H9 (cell line): ENCODE data around the gene SLC25A19. TPM values are rescaled to one million over a fixed set of nuclear protein-coding genes. Genes with fewer than 3 reads are reported as not detected.

Experiments used
- DNase-seq: peaks from one replicate; pipeline ENCODE4 v3.0.0-alpha.2; 2017
- H2AFZ ChIP-seq: one replicate; pipeline ENCODE4 v1.6.1; 2013; ENCODE audit warnings: mild to moderate bottlenecking, low read length, control low read depth, moderate library complexity
- H2AK5ac ChIP-seq: 2 replicates; pipeline ENCODE4 v1.6.1; 2013; ENCODE audit warnings: low read length, control low read depth, mixed read lengths; ENCODE audit not compliant: insufficient read length
- H2BK120ac ChIP-seq: one replicate; pipeline ENCODE4 v1.6.1; 2013; ENCODE audit warnings: low read depth, mild to moderate bottlenecking, low read length, control low read depth, inconsistent platforms; ENCODE audit not compliant: poor library complexity, severe bottlenecking
- H2BK12ac ChIP-seq: 2 replicates; pipeline ENCODE4 v1.6.1; 2013; ENCODE audit warnings: low read length, control low read depth, mixed read lengths, low read depth; ENCODE audit not compliant: insufficient read length
- H2BK15ac ChIP-seq: 2 replicates; pipeline ENCODE4 v1.6.1; 2013; ENCODE audit warnings: low read depth, low read length, control low read depth
- H2BK20ac ChIP-seq: one replicate; pipeline ENCODE4 v1.6.1; 2013; ENCODE audit warnings: low read depth, mild to moderate bottlenecking, low read length, control low read depth, inconsistent platforms; ENCODE audit not compliant: poor library complexity, severe bottlenecking
- H2BK5ac ChIP-seq: 2 replicates; pipeline ENCODE4 v1.6.1; 2013; ENCODE audit warnings: low read length, control low read depth, mixed read lengths; ENCODE audit not compliant: insufficient read length
- H3K14ac ChIP-seq: 2 replicates; pipeline ENCODE4 v1.6.1; 2013; ENCODE audit warnings: low read length, control low read depth; ENCODE audit not compliant: insufficient read depth
- H3K18ac ChIP-seq: 2 replicates; pipeline ENCODE4 v1.6.1; 2013; ENCODE audit warnings: low read depth, mild to moderate bottlenecking, mixed read lengths, low read length, control low read depth; ENCODE audit not compliant: insufficient read length
- H3K23ac ChIP-seq: 2 replicates; pipeline ENCODE4 v1.6.1; 2013; ENCODE audit warnings: low read length, control low read depth, mixed read lengths, low read depth; ENCODE audit not compliant: insufficient read length
- H3K23me2 ChIP-seq: 2 replicates; pipeline ENCODE4 v1.6.1; 2013; ENCODE audit warnings: low read depth, mild to moderate bottlenecking, mixed read lengths, low read length, control low read depth; ENCODE audit not compliant: insufficient read length, poor library complexity, severe bottlenecking
- H3K27ac ChIP-seq: 2 replicates; pipeline ENCODE4 v1.5.1; 2013; ENCODE audit warnings: low read length, control low read depth, mixed read lengths, low read depth; ENCODE audit not compliant: insufficient read length
- H3K27me3 ChIP-seq: 2 replicates; pipeline ENCODE4 v1.6.1; 2013; ENCODE audit warnings: low read length, control low read depth, inconsistent platforms; ENCODE audit not compliant: insufficient read depth
- H3K4ac ChIP-seq: 2 replicates; pipeline ENCODE4 v1.6.1; 2013; ENCODE audit warnings: low read depth, mild to moderate bottlenecking, control low read depth, inconsistent platforms, low read length, moderate library complexity
- H3K4me1 ChIP-seq: 2 replicates; pipeline ENCODE4 v1.6.1; 2013; ENCODE audit warnings: low read length, control low read depth, inconsistent platforms; ENCODE audit not compliant: insufficient read depth
- H3K4me2 ChIP-seq: 2 replicates; pipeline ENCODE4 v1.6.1; 2013; ENCODE audit warnings: low read length, control low read depth, mixed read lengths; ENCODE audit not compliant: insufficient read length, insufficient read depth
- H3K56ac ChIP-seq: 2 replicates; pipeline ENCODE4 v1.6.1; 2013; ENCODE audit warnings: low read depth, mild to moderate bottlenecking, mixed read lengths, low read length, control low read depth; ENCODE audit not compliant: insufficient read length
- H3K79me1 ChIP-seq: 2 replicates; pipeline ENCODE4 v1.6.1; 2013; ENCODE audit warnings: low read depth, mild to moderate bottlenecking, moderate library complexity, low read length, control low read depth, inconsistent platforms; ENCODE audit not compliant: insufficient read depth, poor library complexity, severe bottlenecking
- H3K79me2 ChIP-seq: 2 replicates; pipeline ENCODE4 v1.6.1; 2013; ENCODE audit warnings: low read length, control low read depth, inconsistent platforms; ENCODE audit not compliant: insufficient read depth
- H3K9ac ChIP-seq: 2 replicates; pipeline ENCODE4 v1.6.1; 2013; ENCODE audit warnings: low read length, control low read depth, mixed read lengths; ENCODE audit not compliant: insufficient read length; ENCODE audit errors: extremely low read depth
- H3K9me3 ChIP-seq: one replicate; pipeline ENCODE4 v1.6.1; 2013; ENCODE audit warnings: low read depth, low read length, inconsistent platforms; ENCODE audit not compliant: control insufficient read depth
- H3T11ph ChIP-seq: one replicate; pipeline ENCODE4 v1.6.1; 2013; ENCODE audit warnings: mild to moderate bottlenecking, low read length, control low read depth, inconsistent platforms
- H4K20me1 ChIP-seq: one replicate; pipeline ENCODE4 v1.6.1; 2013; ENCODE audit not compliant: control insufficient read depth, insufficient read length, insufficient read depth
- H4K5ac ChIP-seq: 2 replicates; pipeline ENCODE4 v1.6.1; 2013; ENCODE audit warnings: low read depth, mild to moderate bottlenecking, mixed read lengths, low read length, control low read depth; ENCODE audit not compliant: insufficient read length
- H4K8ac ChIP-seq: replicated peaks from 2 replicates; pipeline ENCODE4 v1.6.1; 2013; ENCODE audit warnings: low read length, control low read depth, mixed read lengths, low read depth; ENCODE audit not compliant: insufficient read length
- H4K91ac ChIP-seq: 2 replicates; pipeline ENCODE4 v1.6.1; 2013; ENCODE audit warnings: low read depth, mild to moderate bottlenecking, moderate library complexity, mixed read lengths, low read length, control low read depth; ENCODE audit not compliant: insufficient read length
- H3K27ac Mint-ChIP-seq, 3 experiments: 2 replicates in 2 of 3; 3 replicates in 1 of 3; pipeline ENCODE4 v1.8.0; 2020 to 2021; ENCODE audit warnings: mixed read lengths in 3 of 3, mild to moderate bottlenecking in 1 of 3, moderate library complexity in 1 of 3
- H3K27me3 Mint-ChIP-seq: 2 replicates; pipeline ENCODE4 v1.8.0; 2021; ENCODE audit warnings: low read depth, mild to moderate bottlenecking, moderate library complexity, mixed read lengths
- H3K36me3 Mint-ChIP-seq, 3 experiments: 2 replicates in 2 of 3; 3 replicates in 1 of 3; pipeline ENCODE4 v1.8.0; 2020 to 2021; ENCODE audit warnings: low read depth in 3 of 3, mixed read lengths in 3 of 3; ENCODE audit not compliant: insufficient read depth in 1 of 3
- H3K4me1 Mint-ChIP-seq, 2 experiments: 2 replicates each; pipeline ENCODE4 v1.8.0; 2020; ENCODE audit warnings: mixed read lengths in 2 of 2
- H3K4me3 Mint-ChIP-seq, 2 experiments: 2 replicates in 1 of 2; 3 replicates in 1 of 2; pipeline ENCODE4 v1.8.0; 2020 to 2021; ENCODE audit warnings: mild to moderate bottlenecking in 2 of 2, mixed read lengths in 2 of 2, moderate library complexity in 1 of 2
- H3K9me3 Mint-ChIP-seq, 2 experiments: 2 replicates in 1 of 2; 3 replicates in 1 of 2; pipeline ENCODE4 v1.8.0; 2020; ENCODE audit warnings: mild to moderate bottlenecking in 2 of 2, mixed read lengths in 2 of 2, moderate library complexity in 1 of 2
- WGBS: extraction: QIAGEN DNeasy Blood & Tissue Kit; methylation state at CpG from one replicate; pipeline ENCODE4 v1.1.7; 2013; ENCODE audit warnings: missing lambda C conversion rate, low lambda C conversion rate, mixed read lengths; ENCODE audit not compliant: insufficient read length; ENCODE audit errors: extremely low coverage; 5-methylcytosine and 5-hydroxymethylcytosine counted together
- total RNA-seq: library from RNA; stranded (reverse); gene quantifications from 2 replicates; pipeline ENCODE4 v1.2.1, GENCODE V29; 2021
- TF ChIP-seq, protein P1 (sequence below): fragments of 200-600 bp; sonication (generic); conservative IDR thresholded peaks from 3 replicates; pipeline ENCODE4 v1.8.0; 2021; ENCODE audit warnings: antibody characterized with exemption, mild to moderate bottlenecking

SLC25A19 gene
- total RNA-seq, 1 experiment from 2014 or later, result 24.2 TPM

GRCh38 chr17:75265614-75266315 is 23.5 kb downstream of the SLC25A19 start:
- Histone ChIP-seq H3K4ac (no peak overlapping the region), H4K91ac (no peak overlapping the region), H4K20me1 (no peaks in the 10 kb centered on the region), H3K14ac (no peak overlapping the region), H2BK12ac (no peak overlapping the region), H4K5ac (no peak overlapping the region), H3K27ac (no peak overlapping the region), H2BK5ac (no peak overlapping the region), H3K56ac (no peak overlapping the region), H3K18ac (no peak overlapping the region), H3K27me3 (no peaks in the 10 kb centered on the region), H3K23ac (no peak overlapping the region), H3K9ac (no peak overlapping the region), H3T11ph (no peak overlapping the region), H3K23me2 (peaks cover 14% of the 10 kb centered on the region), H2BK15ac (no peak overlapping the region), H2BK120ac (no peak overlapping the region), H3K4me1 (no peaks in the 10 kb centered on the region), H3K4me2 (no peak overlapping the region), H3K9me3 (no peaks in the 10 kb centered on the region), H2BK20ac (no peak overlapping the region), H2AFZ (no peak overlapping the region), H3K79me1 (no peaks in the 10 kb centered on the region), H2AK5ac (no peak overlapping the region), H4K8ac (no peak overlapping the region), H3K79me2 (peaks cover 4% of the 10 kb centered on the region; the same call in 1 of the 2 replicates)
- no CpG with 5 or more reads among the region's 17 CpGs for WGBS
- Mint-ChIP-seq H3K27ac (no peak overlapping the region), H3K4me1 (peaks cover 23 to 30% of the 10 kb centered on the region in 2 experiments), H3K27me3 (no peaks in the 10 kb centered on the region; the same call in 1 of the 2 replicates), H3K9me3 (no peaks in the 10 kb centered on the region), H3K36me3 (peaks cover 8 to 50% (median 50%) of the 10 kb centered on the region in 3 experiments; a peak in 6 of 7 replicates), H3K4me3 (no peak overlapping the region)
- TF ChIP-seq, protein P1, sequence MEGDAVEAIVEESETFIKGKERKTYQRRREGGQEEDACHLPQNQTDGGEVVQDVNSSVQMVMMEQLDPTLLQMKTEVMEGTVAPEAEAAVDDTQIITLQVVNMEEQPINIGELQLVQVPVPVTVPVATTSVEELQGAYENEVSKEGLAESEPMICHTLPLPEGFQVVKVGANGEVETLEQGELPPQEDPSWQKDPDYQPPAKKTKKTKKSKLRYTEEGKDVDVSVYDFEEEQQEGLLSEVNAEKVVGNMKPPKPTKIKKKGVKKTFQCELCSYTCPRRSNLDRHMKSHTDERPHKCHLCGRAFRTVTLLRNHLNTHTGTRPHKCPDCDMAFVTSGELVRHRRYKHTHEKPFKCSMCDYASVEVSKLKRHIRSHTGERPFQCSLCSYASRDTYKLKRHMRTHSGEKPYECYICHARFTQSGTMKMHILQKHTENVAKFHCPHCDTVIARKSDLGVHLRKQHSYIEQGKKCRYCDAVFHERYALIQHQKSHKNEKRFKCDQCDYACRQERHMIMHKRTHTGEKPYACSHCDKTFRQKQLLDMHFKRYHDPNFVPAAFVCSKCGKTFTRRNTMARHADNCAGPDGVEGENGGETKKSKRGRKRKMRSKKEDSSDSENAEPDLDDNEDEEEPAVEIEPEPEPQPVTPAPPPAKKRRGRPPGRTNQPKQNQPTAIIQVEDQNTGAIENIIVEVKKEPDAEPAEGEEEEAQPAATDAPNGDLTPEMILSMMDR, result no peak
- DNase-seq, result no peak
